ENCODE results near the gene TIAM1. TPM values are rescaled to one million over a fixed set of nuclear protein-coding genes. Genes with fewer than 3 reads are reported as not detected.

Gene TIAM1
- polyA plus RNA-seq, 1 experiment: 0.11 TPM

DNA sequence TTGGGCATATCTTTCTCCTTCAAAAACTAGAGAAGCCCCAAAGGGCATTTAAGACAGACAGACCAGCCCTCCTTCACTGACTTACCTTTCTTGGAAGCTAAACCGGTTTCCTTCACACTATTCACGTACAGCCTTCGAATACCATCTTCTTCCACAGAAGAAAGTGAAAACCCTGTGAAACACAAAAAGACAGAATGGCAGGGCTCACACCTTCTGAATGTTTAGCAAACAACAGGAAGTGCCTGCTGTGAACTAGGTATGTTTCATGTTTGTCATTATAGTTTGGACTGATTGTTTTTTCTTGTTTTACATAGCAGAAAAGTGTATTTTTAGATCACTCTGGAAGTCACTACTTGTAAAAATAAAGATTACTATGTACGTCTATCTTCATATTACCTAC is 157.1 kb downstream of the TIAM1 start:
- TF ChIP-seq, protein P1, sequence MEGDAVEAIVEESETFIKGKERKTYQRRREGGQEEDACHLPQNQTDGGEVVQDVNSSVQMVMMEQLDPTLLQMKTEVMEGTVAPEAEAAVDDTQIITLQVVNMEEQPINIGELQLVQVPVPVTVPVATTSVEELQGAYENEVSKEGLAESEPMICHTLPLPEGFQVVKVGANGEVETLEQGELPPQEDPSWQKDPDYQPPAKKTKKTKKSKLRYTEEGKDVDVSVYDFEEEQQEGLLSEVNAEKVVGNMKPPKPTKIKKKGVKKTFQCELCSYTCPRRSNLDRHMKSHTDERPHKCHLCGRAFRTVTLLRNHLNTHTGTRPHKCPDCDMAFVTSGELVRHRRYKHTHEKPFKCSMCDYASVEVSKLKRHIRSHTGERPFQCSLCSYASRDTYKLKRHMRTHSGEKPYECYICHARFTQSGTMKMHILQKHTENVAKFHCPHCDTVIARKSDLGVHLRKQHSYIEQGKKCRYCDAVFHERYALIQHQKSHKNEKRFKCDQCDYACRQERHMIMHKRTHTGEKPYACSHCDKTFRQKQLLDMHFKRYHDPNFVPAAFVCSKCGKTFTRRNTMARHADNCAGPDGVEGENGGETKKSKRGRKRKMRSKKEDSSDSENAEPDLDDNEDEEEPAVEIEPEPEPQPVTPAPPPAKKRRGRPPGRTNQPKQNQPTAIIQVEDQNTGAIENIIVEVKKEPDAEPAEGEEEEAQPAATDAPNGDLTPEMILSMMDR (IDR thresholded peaks at IDR 0.05; ENCODE audit: insufficient read depth, low read depth, low read length): no peak
- no peak for DNase-seq (ENCODE audit: low read depth)
- Histone ChIP-seq H3K4me3 (ENCODE audit: low read depth, low read length) (no peak overlapping the region), H3K36me3 (ENCODE audit: control insufficient read depth, insufficient read depth, low read length) (no peaks in the 10 kb centered on the region), H3K27me3 (ENCODE audit: control insufficient read depth, insufficient read depth, low read length) (no peaks in the 10 kb centered on the region)
- ChIA-PET POLR2A (no interaction called here), CTCF (interaction anchor here (1.3 kb wide), 1 partner anchor 8 kb away, joined by 3 read pairs; no protein-coding TSS in a partner anchor)

DNA sequence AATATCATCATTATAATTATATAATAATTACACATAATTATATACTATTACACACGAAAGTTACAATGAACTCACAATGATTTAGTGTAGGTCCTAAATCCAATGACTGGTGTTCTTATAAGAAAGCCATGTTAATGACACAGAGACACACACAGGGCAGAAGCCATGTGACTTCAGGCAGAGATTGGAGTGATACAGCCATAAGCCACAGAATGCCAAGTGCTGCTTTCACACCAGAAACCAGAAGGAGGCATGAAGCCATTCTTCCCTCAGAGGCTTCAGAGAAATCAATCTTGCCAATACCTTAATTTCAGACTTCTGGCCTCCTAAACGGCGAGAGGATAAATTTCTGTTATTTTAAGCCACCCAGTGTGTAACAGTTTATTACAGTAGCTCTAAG is 158.4 kb downstream of the TIAM1 start:
- DNase-seq (ENCODE audit: low read depth): no peak
- TF ChIP-seq, protein P1 (IDR thresholded peaks at IDR 0.05; ENCODE audit: insufficient read depth, low read depth, low read length): no peak
- no peaks in the 10 kb centered on the region for H3K36me3 ChIP-seq (ENCODE audit: control insufficient read depth, insufficient read depth, low read length)
- no peaks in the 10 kb centered on the region for H3K27me3 ChIP-seq (ENCODE audit: control insufficient read depth, insufficient read depth, low read length)
- ChIA-PET CTCF (no interaction called here), POLR2A (no interaction called here)
- no peak overlapping the region for H3K4me3 ChIP-seq (ENCODE audit: low read depth, low read length)

DNA sequence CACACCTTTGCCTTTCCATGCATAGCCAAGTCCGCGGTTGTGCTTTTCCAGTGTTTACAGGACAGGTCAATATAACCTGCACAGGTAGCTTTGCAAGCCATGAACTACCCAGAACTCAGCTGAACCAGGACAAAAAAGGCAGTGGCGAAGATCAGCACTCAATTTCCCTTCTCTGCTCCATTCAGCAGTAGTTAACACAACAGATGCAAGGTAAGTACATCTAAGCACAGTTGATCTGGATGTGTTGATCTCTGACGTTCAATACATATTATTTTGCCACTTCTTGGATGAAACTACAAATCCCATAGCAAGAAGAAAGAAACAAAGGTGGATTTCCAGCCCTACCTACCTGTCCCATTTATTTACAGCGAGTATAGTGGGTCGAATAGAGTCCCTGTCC is 159.2 kb downstream of the TIAM1 start:
- ChIA-PET CTCF (interaction anchor here (5.3 kb wide), 1 partner anchor 86 kb away, joined by 32 read pairs; no protein-coding TSS in a partner anchor), POLR2A (no interaction called here)

DNA sequence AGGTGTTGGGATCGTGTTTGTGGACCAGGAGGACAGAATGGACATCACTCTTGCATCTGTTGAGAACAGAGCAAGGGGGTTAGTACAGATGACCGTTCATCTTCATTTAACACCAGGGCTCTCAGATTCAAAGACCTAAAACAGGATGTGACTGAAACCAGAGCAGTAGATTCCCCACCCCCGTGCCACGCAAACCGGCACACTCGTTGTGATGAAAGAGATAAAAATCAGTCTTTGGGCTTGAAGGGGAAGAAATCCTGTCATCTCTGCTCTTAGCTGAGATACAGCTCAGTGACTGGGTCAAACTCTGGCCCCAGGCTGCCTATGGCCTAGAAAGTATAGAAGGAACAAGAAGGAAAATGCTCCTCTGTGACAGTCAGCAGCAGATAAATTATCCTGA is 159.6 kb downstream of the TIAM1 start:
- ChIA-PET CTCF (interaction anchor here (5.3 kb wide), 1 partner anchor 86 kb away, joined by 32 read pairs; no protein-coding TSS in a partner anchor), POLR2A (no interaction called here)
- no peaks in the 10 kb centered on the region for H3K27me3 ChIP-seq (ENCODE audit: control insufficient read depth, insufficient read depth, low read length)

More for the DNA sequence above, 159.2 kb downstream of the TIAM1 start:
- TF ChIP-seq, protein P1 (IDR thresholded peaks at IDR 0.05; ENCODE audit: insufficient read depth, low read depth, low read length): no peak
- Histone ChIP-seq H3K36me3 (ENCODE audit: control insufficient read depth, insufficient read depth, low read length) (no peaks in the 10 kb centered on the region), H3K4me3 (ENCODE audit: low read depth, low read length) (no peak overlapping the region), H3K27me3 (ENCODE audit: control insufficient read depth, insufficient read depth, low read length) (no peaks in the 10 kb centered on the region)
- no peak for DNase-seq (ENCODE audit: low read depth)

DNA sequence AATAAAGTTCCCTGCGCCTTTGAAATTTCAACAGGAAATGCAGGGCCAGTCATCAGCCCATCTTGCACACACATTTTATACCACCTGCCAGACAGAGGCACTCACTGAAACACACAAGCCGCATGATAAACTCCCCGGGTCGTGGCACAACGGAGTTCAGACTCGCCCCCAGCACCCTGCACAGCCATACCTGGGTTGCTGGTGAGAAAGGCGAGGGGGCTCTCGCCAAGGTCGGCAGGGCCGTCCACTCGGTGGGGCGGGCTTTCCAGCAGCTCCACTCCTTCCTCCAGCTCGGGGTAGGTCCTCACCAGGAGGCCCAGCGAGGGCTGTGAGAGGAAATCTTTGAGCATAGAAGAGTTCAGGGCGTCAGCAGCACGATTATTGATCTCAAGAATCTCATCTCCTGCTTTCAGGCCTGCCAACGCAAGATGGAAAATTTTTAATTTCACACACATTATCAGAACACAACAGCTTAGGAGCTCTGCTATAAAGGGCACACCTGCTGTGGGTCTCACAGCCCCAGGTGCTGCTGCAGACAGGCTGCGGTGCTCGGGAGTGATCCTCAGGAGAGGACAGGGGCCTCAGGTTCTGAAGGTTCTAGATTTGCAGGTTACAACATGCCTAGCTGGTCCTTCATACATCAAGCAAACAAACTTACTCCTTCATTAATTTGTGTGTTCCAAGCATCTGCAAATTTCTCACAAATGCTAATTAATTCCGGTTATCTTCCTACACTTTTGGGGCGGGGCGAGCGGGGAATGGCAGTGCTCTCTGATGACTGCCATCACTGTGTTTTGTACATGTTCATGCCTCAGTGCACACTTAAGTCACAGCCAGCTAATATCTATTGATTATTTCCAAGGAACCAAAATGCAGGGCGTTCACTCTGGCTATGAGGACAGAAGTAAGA is 161.6 kb downstream of the TIAM1 start:
- H3K4me3 ChIP-seq (ENCODE audit: low read depth, low read length): no peak overlapping the region
- no peaks in the 10 kb centered on the region for H3K36me3 ChIP-seq (ENCODE audit: control insufficient read depth, insufficient read depth, low read length)
- no peak for DNase-seq (ENCODE audit: low read depth)
- no peaks in the 10 kb centered on the region for H3K27me3 ChIP-seq (ENCODE audit: control insufficient read depth, insufficient read depth, low read length)
- TF ChIP-seq, protein P1 (IDR thresholded peaks at IDR 0.05; ENCODE audit: insufficient read depth, low read depth, low read length): no peak
- CTCF ChIA-PET: interaction anchor here (0.8 to 5.3 kb wide), 2 partner anchors 10 to 84 kb away, joined by 3 to 32 read pairs; no protein-coding TSS in a partner anchor
- POLR2A ChIA-PET: no interaction called here

More for the DNA sequence above, 159.6 kb downstream of the TIAM1 start:
- TF ChIP-seq, protein P1 (IDR thresholded peaks at IDR 0.05; ENCODE audit: insufficient read depth, low read depth, low read length): no peak
- no peak for DNase-seq (ENCODE audit: low read depth)
- Histone ChIP-seq H3K4me3 (ENCODE audit: low read depth, low read length) (no peak overlapping the region), H3K36me3 (ENCODE audit: control insufficient read depth, insufficient read depth, low read length) (no peaks in the 10 kb centered on the region)
